GM19240 (cell line): ENCODE measurements around the gene CCNO.

Experiments used
- DNase-seq: peaks from one replicate; pipeline ENCODE4 v3.0.0; 2011; ENCODE audit warnings: low spot score; ENCODE audit not compliant: insufficient read length

The CCNO gene

DNA sequence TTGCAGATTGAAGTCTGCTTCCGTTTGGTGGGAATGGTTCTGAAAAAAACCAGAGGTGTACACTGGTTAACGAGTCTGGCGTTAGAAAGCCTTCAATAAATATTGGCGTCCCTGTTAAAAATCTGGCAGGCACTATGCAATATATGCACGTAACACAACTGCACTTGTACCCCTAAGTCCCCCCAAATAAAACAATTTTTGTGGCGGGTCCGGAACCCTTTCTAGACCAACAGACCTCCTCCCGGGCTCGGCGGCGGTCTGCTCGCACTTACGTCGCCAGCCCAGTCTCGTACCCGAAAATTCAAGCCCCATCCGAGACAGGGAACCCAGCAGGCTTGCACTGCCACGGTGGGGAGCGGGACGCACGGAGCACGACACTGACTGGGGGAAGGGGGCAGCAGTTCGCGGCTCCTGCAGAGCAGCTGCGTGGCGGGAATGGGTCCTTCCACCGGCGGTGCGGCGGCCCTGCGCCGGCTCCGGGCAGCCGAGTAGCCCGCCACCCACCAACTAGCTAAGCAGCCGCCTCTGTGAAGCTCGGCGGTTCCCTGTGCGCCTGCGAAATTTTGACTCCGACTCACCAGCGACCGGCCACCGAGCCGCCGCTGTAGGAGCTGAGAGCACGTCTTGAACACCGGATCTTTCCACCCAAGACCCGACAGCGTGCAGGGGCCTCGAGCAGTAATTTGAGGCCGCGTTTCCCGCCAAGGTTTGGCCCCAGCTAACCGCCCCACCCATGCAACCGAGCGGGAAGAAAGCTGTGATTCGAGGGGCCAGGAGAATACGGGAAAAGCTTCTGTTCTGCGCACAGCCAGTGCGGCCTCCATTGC, 10.2 kb downstream of the CCNO start:
- no peak for DNase-seq

- no peak for DNase-seq
These were observed 11.1 kb downstream of the CCNO start for GRCh38 chr5:55222092-55222984.

GRCh38 chr5:55220433-55221185, 12.8 kb downstream of the CCNO start:
- no peak for DNase-seq

GRCh38 chr5:55219770-55220169, 13.6 kb downstream of the CCNO start:
- no peak for DNase-seq

DNA sequence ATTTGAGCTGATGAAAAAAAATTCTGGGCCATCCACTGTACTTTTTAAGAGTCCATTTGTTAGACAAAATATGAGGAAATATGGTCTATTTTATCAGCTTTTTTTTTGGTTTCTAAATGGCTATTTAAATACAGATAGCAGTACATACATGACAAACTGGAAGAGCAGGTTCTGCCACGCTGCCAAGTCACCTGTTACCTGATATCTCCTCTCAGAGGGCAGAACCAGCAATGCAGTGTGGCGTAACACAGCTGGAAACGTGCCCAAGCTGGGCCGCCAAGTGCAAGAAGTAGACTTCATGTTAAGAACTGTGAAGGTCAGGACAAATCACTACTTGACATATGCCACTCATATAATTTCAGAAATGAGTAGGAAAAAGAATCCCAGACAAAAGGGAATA, 14.4 kb downstream of the CCNO start:
- no peak for DNase-seq

DNA sequence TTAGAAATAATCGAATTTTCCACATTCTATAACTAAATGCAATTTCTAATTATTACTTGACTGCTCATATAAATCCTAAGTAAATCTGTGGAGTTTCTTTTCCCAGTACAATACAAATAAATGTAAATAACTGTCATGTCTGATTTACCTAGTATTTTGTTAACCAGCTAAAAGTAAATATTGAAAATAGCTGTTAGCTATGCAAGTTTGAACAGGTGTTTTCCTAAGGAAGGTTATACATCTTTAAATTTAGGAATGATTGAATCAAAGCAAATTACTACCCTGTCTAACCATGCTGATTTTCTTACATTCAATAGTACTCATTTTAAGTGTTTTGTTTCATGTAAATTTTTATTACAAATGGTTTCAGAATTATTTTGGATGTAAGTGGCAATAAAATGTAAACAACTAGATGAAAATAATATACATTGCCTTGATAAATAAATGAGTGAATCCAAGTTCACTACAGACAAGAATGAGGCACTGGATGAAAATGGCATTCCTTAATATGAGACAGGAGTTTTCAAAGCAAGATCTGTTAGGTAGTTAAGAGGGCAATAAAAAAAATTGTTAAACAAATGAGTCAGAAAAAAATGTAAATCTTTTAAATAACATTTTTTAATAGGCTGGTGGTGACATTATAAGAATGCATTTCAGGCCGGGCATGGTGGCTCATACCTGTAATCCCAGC, 22.1 kb downstream of the CCNO start:
- no peak for DNase-seq

DNA sequence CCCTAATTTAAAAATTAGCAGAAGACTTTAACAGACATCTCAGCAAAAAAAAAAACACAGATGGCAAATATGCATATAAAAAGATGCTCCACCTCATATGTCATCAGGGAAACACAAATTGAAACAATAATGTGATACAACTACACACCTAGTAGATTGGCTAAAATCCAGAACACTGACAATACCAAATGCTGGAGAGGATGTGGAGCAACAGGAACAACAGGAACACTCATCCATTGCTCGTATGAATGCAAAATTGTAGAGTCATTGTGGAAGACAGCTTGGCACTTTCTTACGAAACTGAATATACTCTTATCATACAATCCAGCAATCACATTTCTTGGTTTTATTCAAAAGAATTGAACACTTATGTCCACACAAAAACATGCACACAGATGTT, 28.4 kb downstream of the CCNO start:
- DNase-seq: no peak

GRCh38 chr5:55191165-55191564, 42.2 kb downstream of the CCNO start:
- no peak for DNase-seq

GRCh38 chr5:55188656-55189540, 44.5 kb downstream of the CCNO start:
- no peak for DNase-seq

GRCh38 chr5:55187370-55187769, 46.0 kb downstream of the CCNO start:
- DNase-seq: no peak
